Stimulated activated CD4-positive, alpha-beta T cell treated with anti-CD3 and anti-CD28 coated beads, Interleukin-12 subunit alpha, Interleukin-12 subunit beta, amount 100 ng/mL, for 48 hours (primary cell): Measurements from ENCODE around the gene PDZD7.
A peak's percentile ranks its signal among the peaks of the same experiment; 100 is the strongest.

Experiments
- DNase-seq, 3 donors: peaks; one replicate each; pipeline ENCODE4 v3.0.0-alpha.2; 2020; ENCODE audit warnings: low read depth in 2 of 3, low spot score in 1 of 3

Gene PDZD7

GRCh38 chr10:101031128-101031795, at the start of gene PDZD7, which contains the start of gene SFXN3:
TSS of gene PDZD7 (minus strand) at chr10:101031129. CDS start at chr10:101030219, 910 bp downstream.
TSS of gene SFXN3 (plus strand) at chr10:101031234. CDS start at chr10:101034695, 3,461 bp downstream.
- DNase-seq, result peak; percentile 93 to 97 (median 96)

- DNase-seq, result no peak
Measured at GRCh38 chr10:101079874-101080273, 48.9 kb upstream of the PDZD7 start.

- DNase-seq, result no peak
Measured at GRCh38 chr10:101076630-101077029, 45.7 kb upstream of the PDZD7 start.

- DNase-seq, result no peak
Measured at GRCh38 chr10:101075775-101076174, 44.8 kb upstream of the PDZD7 start.

GRCh38 chr10:101073631-101074030, 42.7 kb upstream of the PDZD7 start:
- DNase-seq, result no peak

GRCh38 chr10:101072923-101073322, 42.0 kb upstream of the PDZD7 start:
- DNase-seq, result no peak

GRCh38 chr10:101071885-101072433, 41.0 kb upstream of the PDZD7 start:
- no peak for DNase-seq

DNA sequence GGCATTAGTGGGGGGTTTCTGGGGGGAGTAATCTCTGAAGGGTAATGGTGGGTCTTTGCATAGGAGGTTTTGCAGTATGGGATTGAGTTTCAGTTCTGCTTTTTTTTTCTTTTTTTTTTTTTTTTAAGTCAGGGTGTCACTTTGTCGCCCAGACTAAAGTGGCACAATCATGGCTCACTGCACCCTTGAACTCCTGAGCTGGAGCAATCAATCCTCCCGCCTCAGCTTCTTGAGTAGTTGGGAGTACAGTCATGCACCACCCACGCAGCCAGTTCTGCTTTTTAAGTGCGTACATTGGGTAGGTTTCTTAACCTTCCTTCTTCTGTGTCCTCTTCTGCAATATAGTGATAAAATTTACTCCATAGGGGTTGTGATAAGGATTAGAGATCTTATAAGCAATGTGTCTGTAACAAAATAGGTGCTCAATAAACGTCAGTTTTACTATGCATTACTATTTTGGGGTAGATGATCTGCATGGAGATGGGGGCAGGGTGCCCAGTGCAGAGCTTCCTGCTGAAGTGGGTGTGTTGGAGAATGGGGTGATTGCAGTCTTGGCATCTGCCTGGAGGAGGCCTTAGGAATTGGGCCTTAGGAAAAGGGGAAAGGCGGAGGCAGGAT, 40.4 kb upstream of the PDZD7 start:
- no peak for DNase-seq

GRCh38 chr10:101070098-101070497, 39.2 kb upstream of the PDZD7 start:
- no peak for DNase-seq

DNA sequence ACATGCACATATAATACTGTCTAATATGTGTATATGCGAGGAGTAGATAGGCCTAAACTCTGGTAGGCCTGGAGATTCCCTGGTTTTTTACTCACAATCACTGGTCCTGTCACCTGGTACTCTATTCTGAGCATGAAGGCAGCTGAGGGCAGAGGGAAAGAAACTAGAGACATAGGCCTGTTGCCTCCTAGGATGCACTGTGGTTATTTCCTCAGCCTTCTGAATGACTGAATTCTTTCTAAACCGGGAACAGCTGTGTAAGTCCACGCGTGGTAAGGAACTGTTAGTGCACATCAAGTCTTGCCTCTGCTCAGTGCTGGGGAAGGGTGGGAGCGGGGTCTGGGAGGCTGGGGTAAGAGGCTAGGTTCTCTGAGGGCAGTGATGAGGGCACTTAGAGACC, 38.5 kb upstream of the PDZD7 start:
- DNase-seq, result no peak

GRCh38 chr10:101067356-101068083, 36.6 kb upstream of the PDZD7 start:
- peak; percentile 61 to 91 (median 73) for DNase-seq

- no peak for DNase-seq
Measured at GRCh38 chr10:101066896-101067355, 36.0 kb upstream of the PDZD7 start.

- DNase-seq, result peak in 1 of 3 donors; percentile 29
Measured at GRCh38 chr10:101066146-101066895, 35.4 kb upstream of the PDZD7 start.

GRCh38 chr10:101065481-101066145, 34.7 kb upstream of the PDZD7 start:
- no peak for DNase-seq

DNA sequence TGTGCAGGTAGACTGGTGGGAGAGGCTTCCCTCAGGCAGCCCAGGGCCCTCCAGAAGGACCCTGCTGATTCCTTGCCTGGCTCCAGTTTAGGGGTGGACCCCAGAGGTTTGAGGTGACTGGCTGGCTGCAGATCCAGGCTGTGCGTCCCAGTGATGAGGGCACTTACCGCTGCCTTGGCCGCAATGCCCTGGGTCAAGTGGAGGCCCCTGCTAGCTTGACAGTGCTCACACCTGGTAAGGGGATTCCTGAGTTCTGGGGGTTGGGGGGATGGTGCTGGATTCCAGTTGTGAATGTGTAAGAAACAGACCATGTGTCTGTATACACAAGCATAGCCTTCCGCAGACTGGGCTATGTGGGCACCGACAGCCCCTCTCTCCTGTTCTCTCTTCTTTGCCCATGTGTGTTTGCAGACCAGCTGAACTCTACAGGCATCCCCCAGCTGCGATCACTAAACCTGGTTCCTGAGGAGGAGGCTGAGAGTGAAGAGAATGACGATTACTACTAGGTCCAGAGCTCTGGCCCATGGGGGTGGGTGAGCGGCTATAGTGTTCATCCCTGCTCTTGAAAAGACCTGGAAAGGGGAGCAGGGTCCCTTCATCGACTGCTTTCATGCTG, 33.6 kb upstream of the PDZD7 start:
- DNase-seq, result no peak

DNA sequence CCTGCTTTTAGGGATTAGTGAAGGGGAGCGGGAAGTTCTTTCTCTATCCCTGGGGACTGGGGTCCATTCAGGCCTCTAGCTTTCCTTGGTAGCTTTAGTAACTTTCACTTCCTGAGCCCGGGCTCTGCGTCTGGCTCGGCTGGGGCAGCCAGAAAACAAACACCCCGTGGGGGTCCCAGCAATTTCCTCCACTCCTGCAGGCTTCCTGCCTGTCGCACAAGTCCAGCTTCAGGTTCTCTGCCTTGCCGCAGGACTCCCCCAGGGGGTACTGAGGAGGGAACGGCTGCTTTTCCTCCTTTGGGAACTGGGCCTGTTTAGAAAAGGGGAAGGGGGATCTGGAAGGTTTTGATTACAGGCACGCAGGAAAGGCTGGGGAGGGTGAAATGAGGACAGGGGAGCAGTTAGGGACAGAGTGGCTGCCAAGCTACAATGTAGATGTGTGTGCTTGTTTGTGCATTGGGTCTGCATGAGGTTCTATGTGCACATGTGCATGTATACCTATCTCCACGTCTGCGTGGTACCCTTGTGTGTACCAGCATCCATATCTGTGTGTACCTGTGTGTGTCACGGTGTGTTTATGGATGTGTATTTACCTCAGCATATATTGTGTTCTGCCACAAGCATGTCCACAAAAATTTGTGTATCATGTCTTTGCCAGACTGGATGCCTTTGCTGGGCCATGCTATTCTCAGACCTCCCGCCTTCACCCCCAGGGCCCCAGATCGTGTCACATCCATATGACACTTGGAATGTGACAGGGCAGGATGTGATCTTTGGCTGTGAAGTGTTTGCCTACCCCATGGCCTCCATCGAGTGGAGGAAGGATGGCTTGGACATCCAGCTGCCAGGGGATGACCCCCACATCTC, 32.9 kb upstream of the PDZD7 start:
- DNase-seq, result no peak

DNA sequence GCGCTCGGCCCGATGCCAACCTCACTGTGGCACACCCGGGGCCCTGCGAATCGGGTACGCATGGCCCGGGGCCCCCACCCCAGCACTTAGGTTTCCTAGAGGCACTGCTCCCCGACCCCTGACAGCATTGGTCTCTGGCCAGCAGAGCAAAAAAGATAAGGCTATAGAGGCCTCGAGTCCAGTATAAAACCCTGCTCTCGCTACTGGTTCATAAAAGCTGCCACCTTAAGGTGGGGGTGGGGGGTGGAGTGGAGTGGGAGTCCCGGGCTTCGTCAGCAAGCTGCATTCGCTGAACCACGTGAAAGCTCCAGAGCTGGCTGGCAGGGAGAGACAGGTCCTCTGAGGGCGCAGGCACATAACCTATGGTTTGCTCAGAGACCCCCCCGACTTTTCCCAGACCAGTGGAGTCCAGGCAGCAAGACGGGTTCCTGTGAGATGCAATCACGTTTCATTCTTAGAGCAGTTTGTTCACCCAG, 32.2 kb upstream of the PDZD7 start:
- no peak for DNase-seq

- DNase-seq, result peak in 1 of 3 donors; percentile 61
Measured at GRCh38 chr10:101062232-101063049, 31.5 kb upstream of the PDZD7 start.
